Measurements from ENCODE around the gene EBLN1. TPM values are rescaled to one million over a fixed set of nuclear protein-coding genes. Genes with fewer than 3 reads are reported as not detected.

The EBLN1 gene
- total and polyA plus RNA-seq, 4 experiments from 2014 or later = not detected

GRCh38 chr10:22183771-22184461 is 33.9 kb downstream of the EBLN1 start:
- Histone ChIP-seq H3K9me3 (ENCODE audit: control insufficient read depth in 1 of 2, low read length in 2 of 2) (no peaks in the 10 kb centered on the region), H3K4me1 (ENCODE audit: insufficient read depth, low read length) (no peaks in the 10 kb centered on the region), H3K27ac (ENCODE audit: low read depth, low read length) (no peak overlapping the region), H3K36me3 (ENCODE audit: insufficient read depth, low read length) (no peaks in the 10 kb centered on the region), H3K4me3 (ENCODE audit: low read length in 2 of 2) (no peak overlapping the region), H3K27me3 (ENCODE audit: insufficient read depth, low read length) (no peaks in the 10 kb centered on the region)
- Mint-ChIP-seq H3K36me3 (no peaks in the 10 kb centered on the region), H3K9me3 (peaks cover 2 to 14% (median 9%) of the 10 kb centered on the region in 8 donors), H3K4me3 (no peak overlapping the region), H3K27me3 (peaks cover 19 to 34% of the 10 kb centered on the region in 2 donors), H3K27ac (no peak overlapping the region), H3K4me1 (peaks cover 0 to 1% (median 0%) of the 10 kb centered on the region in 4 donors)
- ChIA-PET CTCF (ENCODE audit: partially characterized antibody) (interaction anchor here (1.6 kb wide), 1 partner anchor 12 kb away, joined by 6 read pairs; no protein-coding TSS in a partner anchor), POLR2A (ENCODE audit: partially characterized antibody) (interaction anchor here (0.6 kb wide), 1 partner anchor 181 kb away, joined by 3 read pairs; no protein-coding TSS in a partner anchor)
- intact Hi-C loops (cut with micrococcal nuclease) = no loop called here
- DNase-seq = no peak

- no peaks in the 10 kb centered on the region for H3K36me3 Mint-ChIP-seq
- Histone ChIP-seq H3K4me1 (ENCODE audit: insufficient read depth, low read length) (no peaks in the 10 kb centered on the region), H3K36me3 (ENCODE audit: insufficient read depth, low read length) (no peaks in the 10 kb centered on the region), H3K9me3 (ENCODE audit: control insufficient read depth in 1 of 2, low read length in 2 of 2) (no peaks in the 10 kb centered on the region), H3K27ac (ENCODE audit: low read depth, low read length) (no peak overlapping the region), H3K27me3 (ENCODE audit: insufficient read depth, low read length) (no peaks in the 10 kb centered on the region), H3K4me3 (ENCODE audit: low read length in 2 of 2) (no peak overlapping the region)
- H3K9me3 Mint-ChIP-seq = peaks cover 2 to 16% (median 9%) of the 10 kb centered on the region in 8 donors
- peaks cover 0 to under 1% (median 0%) of the 10 kb centered on the region in 4 donors for H3K4me1 Mint-ChIP-seq
- H3K27ac Mint-ChIP-seq = no peak overlapping the region
- no peak overlapping the region for H3K4me3 Mint-ChIP-seq
- ChIA-PET CTCF (ENCODE audit: partially characterized antibody) (no interaction called here), POLR2A (ENCODE audit: partially characterized antibody) (no interaction called here)
- peaks cover 23 to 34% of the 10 kb centered on the region in 2 donors for H3K27me3 Mint-ChIP-seq
- intact Hi-C loops (cut with micrococcal nuclease) = no loop called here
- DNase-seq = no peak
Observed at GRCh38 chr10:22180724-22181123, 37.1 kb downstream of the EBLN1 start.

DNA sequence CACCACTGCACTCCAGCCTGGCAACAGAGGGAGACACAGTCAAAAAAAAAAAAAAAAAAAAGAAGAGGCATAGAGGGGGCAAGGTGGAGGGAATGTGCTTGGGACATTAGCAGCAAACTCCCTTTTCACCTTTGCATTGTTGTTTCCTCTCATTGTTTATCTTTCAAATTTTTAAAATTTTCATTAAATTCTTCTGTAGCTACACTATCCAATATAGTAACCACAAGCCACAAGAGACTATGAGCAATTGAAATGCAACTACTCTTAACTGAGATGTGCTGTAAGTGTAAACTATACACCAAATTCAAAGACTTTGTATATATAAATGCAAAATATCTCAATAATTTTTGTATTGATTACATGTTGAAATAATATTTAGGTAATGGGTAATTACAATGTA is 43.4 kb downstream of the EBLN1 start:
- H3K36me3 Mint-ChIP-seq = no peaks in the 10 kb centered on the region
- no peak overlapping the region for H3K27ac ChIP-seq (ENCODE audit: low read depth, low read length)
- no peak for DNase-seq
- H3K4me1 ChIP-seq (ENCODE audit: insufficient read depth, low read length) = no peaks in the 10 kb centered on the region
- no peaks in the 10 kb centered on the region for H3K4me1 Mint-ChIP-seq
- no peaks in the 10 kb centered on the region for H3K36me3 ChIP-seq (ENCODE audit: insufficient read depth, low read length)
- H3K9me3 Mint-ChIP-seq = peaks cover 2 to 29% (median 16%) of the 10 kb centered on the region in 8 donors
- H3K9me3 ChIP-seq (ENCODE audit: control insufficient read depth in 1 of 2, low read length in 2 of 2) = no peaks in the 10 kb centered on the region
- intact Hi-C loops (cut with micrococcal nuclease) = no loop called here
- H3K27me3 ChIP-seq (ENCODE audit: insufficient read depth, low read length) = no peaks in the 10 kb centered on the region
- no peak overlapping the region for H3K4me3 ChIP-seq (ENCODE audit: low read length in 2 of 2)
- peaks cover 13 to 31% of the 10 kb centered on the region in 2 donors for H3K27me3 Mint-ChIP-seq
- H3K27ac Mint-ChIP-seq = no peak overlapping the region
- POLR2A ChIA-PET (ENCODE audit: partially characterized antibody) = no interaction called here
- no peak overlapping the region for H3K4me3 Mint-ChIP-seq
- CTCF ChIA-PET (ENCODE audit: partially characterized antibody) = no interaction called here

DNA sequence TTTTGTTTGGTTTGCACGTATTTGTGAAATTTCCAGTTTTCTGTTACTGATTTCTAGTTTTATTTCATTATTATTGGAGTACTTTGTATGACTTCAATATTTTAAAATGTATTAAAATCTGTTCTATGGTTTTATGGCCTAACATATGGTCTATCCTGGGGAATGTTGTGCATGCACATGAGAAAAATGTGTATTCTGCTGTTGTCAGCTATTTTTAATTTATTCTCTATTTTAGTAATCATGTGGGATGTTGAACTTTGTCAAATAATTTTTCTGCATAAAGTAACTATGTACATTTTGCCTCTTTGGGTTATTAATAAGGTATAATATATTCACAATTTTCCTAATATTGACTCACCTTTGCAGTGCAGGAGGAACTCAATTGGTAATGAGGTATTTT is 46.7 kb downstream of the EBLN1 start:
- DNase-seq = no peak
- Histone ChIP-seq H3K4me1 (ENCODE audit: insufficient read depth, low read length) (no peaks in the 10 kb centered on the region), H3K9me3 (ENCODE audit: control insufficient read depth in 1 of 2, low read length in 2 of 2) (no peaks in the 10 kb centered on the region), H3K4me3 (ENCODE audit: low read length in 2 of 2) (no peak overlapping the region), H3K27ac (ENCODE audit: low read depth, low read length) (no peak overlapping the region), H3K36me3 (ENCODE audit: insufficient read depth, low read length) (no peaks in the 10 kb centered on the region), H3K27me3 (ENCODE audit: insufficient read depth, low read length) (no peaks in the 10 kb centered on the region)
- Mint-ChIP-seq H3K27ac (no peak overlapping the region), H3K4me1 (no peaks in the 10 kb centered on the region), H3K27me3 (peaks cover 15 to 28% of the 10 kb centered on the region in 2 donors), H3K9me3 (peaks cover 2 to 36% (median 21%) of the 10 kb centered on the region in 8 donors), H3K4me3 (no peak overlapping the region), H3K36me3 (peaks cover 0 to 2% of the 10 kb centered on the region in 2 donors)
- ChIA-PET POLR2A (ENCODE audit: partially characterized antibody) (interaction anchor here (0.9 kb wide), 1 partner anchor 266 kb away, joined by 4 read pairs; no protein-coding TSS in a partner anchor), CTCF (ENCODE audit: partially characterized antibody) (interaction anchor here (2.1 kb wide), 1 partner anchor 13 kb away, joined by 6 read pairs; no protein-coding TSS in a partner anchor)
- intact Hi-C loops (cut with micrococcal nuclease) = no loop called here

- Mint-ChIP-seq H3K9me3 (peaks cover 2 to 36% (median 21%) of the 10 kb centered on the region in 8 donors), H3K27me3 (peaks cover 16 to 28% of the 10 kb centered on the region in 2 donors), H3K27ac (no peak overlapping the region), H3K4me1 (no peaks in the 10 kb centered on the region), H3K36me3 (peaks cover 0 to 2% of the 10 kb centered on the region in 2 donors), H3K4me3 (no peak overlapping the region)
- Histone ChIP-seq H3K4me1 (ENCODE audit: insufficient read depth, low read length) (no peaks in the 10 kb centered on the region), H3K4me3 (ENCODE audit: low read length in 2 of 2) (no peak overlapping the region), H3K27ac (ENCODE audit: low read depth, low read length) (no peak overlapping the region), H3K36me3 (ENCODE audit: insufficient read depth, low read length) (no peaks in the 10 kb centered on the region), H3K9me3 (ENCODE audit: control insufficient read depth in 1 of 2, low read length in 2 of 2) (no peaks in the 10 kb centered on the region), H3K27me3 (ENCODE audit: insufficient read depth, low read length) (no peaks in the 10 kb centered on the region)
- CTCF ChIA-PET (ENCODE audit: partially characterized antibody) = interaction anchor here (2.1 kb wide), 1 partner anchor 14 kb away, joined by 6 read pairs; no protein-coding TSS in a partner anchor
- intact Hi-C loops (cut with micrococcal nuclease) = no loop called here
- DNase-seq = no peak
- POLR2A ChIA-PET (ENCODE audit: partially characterized antibody) = interaction anchor here (0.9 kb wide), 1 partner anchor 266 kb away, joined by 4 read pairs; no protein-coding TSS in a partner anchor
Observed at GRCh38 chr10:22170582-22170981, 47.2 kb downstream of the EBLN1 start.

- peaks cover 3 to 17% (median 10%) of the 10 kb centered on the region in 4 donors for H3K4me1 Mint-ChIP-seq
- H3K4me3 ChIP-seq (ENCODE audit: low read length in 2 of 2) = no peak overlapping the region
- POLR2A ChIA-PET (ENCODE audit: partially characterized antibody) = no interaction called here
- no peak for DNase-seq
- H3K27ac ChIP-seq (ENCODE audit: low read depth, low read length) = no peak overlapping the region
- intact Hi-C loops (cut with micrococcal nuclease) = no loop called here
- H3K36me3 Mint-ChIP-seq = no peaks in the 10 kb centered on the region
- H3K4me3 Mint-ChIP-seq = no peak overlapping the region
- no peaks in the 10 kb centered on the region for H3K9me3 ChIP-seq (ENCODE audit: control insufficient read depth in 1 of 2, low read length in 2 of 2)
- CTCF ChIA-PET (ENCODE audit: partially characterized antibody) = interaction anchor here (0.8 kb wide), 1 partner anchor 28 kb away, joined by 3 read pairs; no protein-coding TSS in a partner anchor
- peaks cover 2 to 4% of the 10 kb centered on the region in 2 donors for H3K27me3 Mint-ChIP-seq
- H3K36me3 ChIP-seq (ENCODE audit: insufficient read depth, low read length) = no peaks in the 10 kb centered on the region
- H3K9me3 Mint-ChIP-seq = peaks cover 0 to 3% (median 0%) of the 10 kb centered on the region in 8 donors
- H3K27me3 ChIP-seq (ENCODE audit: insufficient read depth, low read length) = no peaks in the 10 kb centered on the region
- peaks cover 11% of the 10 kb centered on the region for H3K4me1 ChIP-seq (ENCODE audit: insufficient read depth, low read length)
- peak overlapping the region in 1 of 7 donors; percentile 27 for H3K27ac Mint-ChIP-seq
Observed at GRCh38 chr10:22159979-22160378, 57.8 kb downstream of the EBLN1 start.

GRCh38 chr10:22159180-22159579 is 58.6 kb downstream of the EBLN1 start:
- H3K4me3 ChIP-seq (ENCODE audit: low read length in 2 of 2) = peak overlapping the region in 1 of 2 donors; percentile 8

More at GRCh38 chr10:22159180-22159579, 58.6 kb downstream of the EBLN1 start:
- Histone ChIP-seq H3K4me1 (ENCODE audit: insufficient read depth, low read length) (peaks cover 11% of the 10 kb centered on the region), H3K9me3 (ENCODE audit: control insufficient read depth in 1 of 2, low read length in 2 of 2) (no peaks in the 10 kb centered on the region), H3K27ac (ENCODE audit: low read depth, low read length) (no peak overlapping the region), H3K27me3 (ENCODE audit: insufficient read depth, low read length) (no peaks in the 10 kb centered on the region), H3K36me3 (ENCODE audit: insufficient read depth, low read length) (no peaks in the 10 kb centered on the region)
- POLR2A ChIA-PET (ENCODE audit: partially characterized antibody) = no interaction called here
- Mint-ChIP-seq H3K27me3 (peaks cover 2% of the 10 kb centered on the region in 2 donors), H3K27ac (peak overlapping the region in 4 of 7 donors; percentile 47 to 64 (median 54)), H3K4me3 (peak overlapping the region; percentile 61 to 80 (median 72)), H3K9me3 (peaks cover 0 to under 1% (median 0%) of the 10 kb centered on the region in 8 donors), H3K36me3 (no peaks in the 10 kb centered on the region), H3K4me1 (peaks cover 3 to 17% (median 10%) of the 10 kb centered on the region in 4 donors)
- intact Hi-C loops (cut with micrococcal nuclease) = no loop called here
- DNase-seq = no peak
- CTCF ChIA-PET (ENCODE audit: partially characterized antibody) = interaction anchor here (1.0 kb wide), 1 partner anchor 12 kb away, joined by 3 read pairs; no protein-coding TSS in a partner anchor

Data from CD4-positive, alpha-beta memory T cell (primary cell).